ENCODE data around the gene KCNJ8.

DNA sequence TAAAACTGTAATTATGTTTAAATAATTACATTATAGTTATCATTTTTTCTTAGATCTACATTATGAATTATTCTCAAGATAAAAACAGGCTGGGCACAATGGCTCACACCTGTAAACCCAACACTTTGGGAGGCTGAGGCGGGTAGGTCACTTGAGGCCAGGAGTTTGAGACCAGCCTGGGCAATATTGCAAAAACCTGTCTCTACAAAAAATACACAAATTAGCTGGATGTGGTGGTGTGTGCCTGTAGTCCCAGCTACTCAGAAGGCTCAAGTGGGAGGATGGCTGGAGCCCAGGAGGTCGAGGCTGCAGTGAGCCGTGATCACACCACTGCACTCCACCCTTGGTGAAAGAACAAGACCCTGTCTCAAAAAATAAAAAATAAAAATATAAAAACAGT is 40.3 kb upstream of the KCNJ8 start:
- TF ChIP-seq POLR2A (IDR thresholded peaks at IDR 0.05) (no peak), EP300 (IDR thresholded peaks at IDR 0.05; ENCODE audit: low read depth) (no peak)
- TF ChIP-seq, protein P1, sequence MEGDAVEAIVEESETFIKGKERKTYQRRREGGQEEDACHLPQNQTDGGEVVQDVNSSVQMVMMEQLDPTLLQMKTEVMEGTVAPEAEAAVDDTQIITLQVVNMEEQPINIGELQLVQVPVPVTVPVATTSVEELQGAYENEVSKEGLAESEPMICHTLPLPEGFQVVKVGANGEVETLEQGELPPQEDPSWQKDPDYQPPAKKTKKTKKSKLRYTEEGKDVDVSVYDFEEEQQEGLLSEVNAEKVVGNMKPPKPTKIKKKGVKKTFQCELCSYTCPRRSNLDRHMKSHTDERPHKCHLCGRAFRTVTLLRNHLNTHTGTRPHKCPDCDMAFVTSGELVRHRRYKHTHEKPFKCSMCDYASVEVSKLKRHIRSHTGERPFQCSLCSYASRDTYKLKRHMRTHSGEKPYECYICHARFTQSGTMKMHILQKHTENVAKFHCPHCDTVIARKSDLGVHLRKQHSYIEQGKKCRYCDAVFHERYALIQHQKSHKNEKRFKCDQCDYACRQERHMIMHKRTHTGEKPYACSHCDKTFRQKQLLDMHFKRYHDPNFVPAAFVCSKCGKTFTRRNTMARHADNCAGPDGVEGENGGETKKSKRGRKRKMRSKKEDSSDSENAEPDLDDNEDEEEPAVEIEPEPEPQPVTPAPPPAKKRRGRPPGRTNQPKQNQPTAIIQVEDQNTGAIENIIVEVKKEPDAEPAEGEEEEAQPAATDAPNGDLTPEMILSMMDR (IDR thresholded peaks at IDR 0.05), result no peak

All from transverse colon (tissue), 3 donors.